NCI-H1417 treated with DMSO at 0.1 percent for 48 hours (cell line): ENCODE measurements around the gene SLC35B4.

Experiments
- DNase-seq: peaks from one replicate; lab custom pipeline; 2025; lab: John Stamatoyannopoulos, UW

The SLC35B4 gene

DNA sequence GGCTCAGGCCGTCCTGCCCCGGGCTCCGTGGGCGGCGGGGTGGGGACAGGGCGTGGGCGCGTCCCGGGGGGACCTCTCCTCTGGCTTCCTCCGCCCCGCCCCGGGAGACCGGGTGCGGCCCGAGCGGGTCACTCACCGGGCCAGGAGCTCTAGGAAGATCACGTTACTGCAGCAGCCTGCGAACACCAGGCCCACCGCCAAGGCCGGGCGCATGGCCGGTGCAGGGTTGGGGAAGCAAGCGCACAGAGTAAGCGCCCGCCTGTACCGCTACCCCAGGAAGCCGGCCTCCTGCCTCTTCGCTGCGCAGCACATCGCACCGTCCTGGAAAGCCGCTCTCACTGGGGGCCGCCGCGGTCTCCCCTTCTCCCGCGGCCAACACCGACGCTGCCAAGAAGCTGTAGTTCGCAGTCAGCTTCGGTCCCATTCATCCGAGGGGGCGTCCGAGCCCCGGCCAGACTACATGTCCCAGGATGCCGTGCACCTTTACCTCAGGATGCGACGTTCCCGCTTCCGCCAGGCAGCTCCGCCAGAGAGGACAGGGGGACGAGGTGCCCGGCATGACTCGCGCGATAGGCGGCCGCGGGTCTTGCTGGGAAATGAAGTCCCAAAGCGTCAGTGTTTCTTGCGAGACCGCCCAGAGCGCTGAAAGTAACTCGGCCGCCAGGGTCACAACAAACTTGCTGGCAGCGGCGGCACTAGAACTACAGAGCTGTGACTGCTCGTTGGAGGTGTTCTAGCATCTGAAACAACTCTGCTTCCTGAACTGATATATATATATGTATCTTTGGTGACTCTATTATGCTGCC lies at the start of gene SLC35B4:
SLC35B4 (minus strand) TSS at position 392 of the 806 bp plus-strand sequence; CDS start at position 213, 179 bp downstream.
- peak; percentile 95 for DNase-seq

GRCh38 chr7:134366481-134366880 lies 49.8 kb upstream of the SLC35B4 start:
- no peak for DNase-seq

- no peak for DNase-seq
Measured at GRCh38 chr7:134365341-134366054, 48.8 kb upstream of the SLC35B4 start.

GRCh38 chr7:134364619-134365037 lies 47.9 kb upstream of the SLC35B4 start:
- DNase-seq: no peak

- DNase-seq: no peak
Measured at GRCh38 chr7:134362587-134363483, 46.1 kb upstream of the SLC35B4 start.

GRCh38 chr7:134359787-134360432 lies 43.2 kb upstream of the SLC35B4 start:
- no peak for DNase-seq

DNA sequence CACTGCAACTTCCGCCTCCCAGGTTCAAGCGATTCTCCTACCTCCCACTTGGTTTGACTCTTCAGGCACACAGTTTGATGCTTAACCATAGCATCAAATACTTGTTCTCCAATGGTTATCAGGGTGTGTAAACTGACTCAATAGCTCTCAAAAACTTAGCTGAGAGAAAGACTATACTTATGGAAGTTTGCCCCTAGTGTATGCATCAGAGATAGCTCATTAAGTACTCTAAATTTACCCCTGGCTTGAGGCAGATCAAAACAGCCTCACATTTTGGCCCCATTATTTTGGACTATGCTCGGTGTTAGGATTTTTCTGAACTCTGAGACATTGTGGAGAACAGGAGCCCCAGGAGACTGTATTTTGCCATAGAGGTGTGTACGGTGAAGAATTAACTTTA lies 40.8 kb upstream of the SLC35B4 start:
- DNase-seq: no peak

- DNase-seq: no peak
Measured at GRCh38 chr7:134356421-134356936, 39.7 kb upstream of the SLC35B4 start.

DNA sequence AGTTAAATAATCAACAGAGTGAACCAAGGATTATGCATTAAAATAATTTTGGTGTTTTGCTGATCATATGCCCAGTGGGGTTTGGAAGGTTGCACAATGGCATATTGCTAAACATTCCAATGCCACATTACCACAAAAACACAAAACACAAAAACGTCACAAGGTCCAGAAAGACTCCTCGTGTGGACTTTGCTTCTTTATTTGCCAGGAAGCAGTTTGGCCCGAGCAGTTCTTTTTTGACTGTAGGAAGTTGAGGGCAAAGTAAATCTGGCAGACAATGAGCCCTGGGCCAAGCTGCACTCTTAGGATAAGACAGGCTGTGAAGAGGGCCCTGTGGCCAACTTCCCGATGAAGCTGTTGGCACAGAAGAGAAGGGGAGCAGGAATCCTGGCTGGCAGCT lies 39.2 kb upstream of the SLC35B4 start:
- no peak for DNase-seq

- DNase-seq: no peak
Measured at GRCh38 chr7:134355004-134355525, 38.3 kb upstream of the SLC35B4 start.

DNA sequence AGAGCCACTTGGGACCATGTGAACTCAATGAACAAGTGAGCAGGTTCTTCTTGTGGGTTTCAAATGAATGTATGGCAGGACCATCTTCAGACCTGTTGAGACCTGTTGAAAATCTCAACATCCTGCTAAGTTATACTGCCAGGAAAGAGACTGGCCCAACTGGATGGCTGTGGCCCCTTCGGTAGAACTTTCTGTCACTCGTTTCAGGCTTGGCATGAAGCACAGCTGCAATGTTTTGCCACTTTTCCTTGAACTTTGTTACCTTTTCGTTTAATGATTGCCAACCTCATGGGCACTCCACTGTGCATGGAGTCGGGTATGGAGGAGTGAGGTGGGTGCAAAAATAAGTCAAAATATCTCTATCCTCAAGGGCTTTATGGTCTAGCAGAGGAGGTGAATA lies 36.7 kb upstream of the SLC35B4 start:
- no peak for DNase-seq

DNA sequence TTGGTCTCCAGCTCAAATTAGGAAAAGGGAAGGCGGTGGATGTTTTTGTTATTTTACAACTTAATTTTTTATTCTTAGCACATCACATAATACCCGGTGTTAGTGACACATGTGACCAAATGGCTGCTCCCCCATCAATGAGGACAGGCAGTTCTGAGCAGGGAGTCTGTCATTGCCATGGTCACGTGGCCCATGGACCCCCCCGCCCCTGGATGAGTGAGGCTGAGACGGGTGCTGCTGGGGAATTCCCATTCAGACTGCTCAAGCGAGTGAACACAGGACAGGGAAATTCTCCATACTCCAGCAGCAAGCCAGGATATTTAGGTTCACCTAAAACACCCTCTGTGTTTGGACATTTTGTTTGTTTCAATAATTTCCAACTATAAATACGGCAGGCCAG lies 34.7 kb upstream of the SLC35B4 start:
- DNase-seq: no peak

- no peak for DNase-seq
Measured at GRCh38 chr7:134350709-134351108, 34.0 kb upstream of the SLC35B4 start.

DNA sequence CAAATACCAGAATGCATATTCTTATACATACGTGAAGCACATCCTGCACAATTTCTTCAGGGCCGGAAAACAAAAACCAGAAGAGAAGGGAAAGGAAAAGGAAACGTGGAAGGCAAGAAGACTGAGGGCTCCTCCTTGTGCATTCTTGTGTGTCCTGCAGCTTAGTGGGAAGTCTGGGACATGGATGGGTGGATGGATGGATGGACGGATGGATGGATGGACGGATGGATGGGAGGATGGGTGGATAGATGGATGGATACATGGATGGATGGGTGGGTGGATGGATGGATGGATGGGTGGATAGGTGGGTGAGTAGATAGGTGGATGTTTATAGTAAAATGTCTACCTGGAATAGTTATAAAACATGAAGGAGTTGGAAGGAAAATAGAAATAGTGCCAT lies 30.8 kb upstream of the SLC35B4 start:
- no peak for DNase-seq

DNA sequence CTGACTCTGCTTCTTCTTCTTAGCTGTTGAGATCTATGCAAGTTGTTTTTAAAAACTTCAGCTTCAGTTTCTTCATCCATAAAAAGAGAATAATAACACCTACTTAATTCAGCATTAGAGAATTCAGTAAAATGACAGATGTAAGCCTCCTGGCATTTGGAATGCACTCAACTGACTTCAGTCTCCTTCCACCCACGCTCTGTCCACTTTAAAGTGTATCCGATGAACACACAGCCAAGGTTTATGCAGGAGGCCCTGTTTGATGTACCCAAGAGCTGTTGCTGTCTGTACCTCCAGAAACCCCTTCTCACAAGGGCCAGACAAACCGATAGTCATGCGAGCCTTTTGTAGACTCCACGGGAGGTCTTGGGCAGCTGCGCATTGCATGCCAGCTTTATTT lies 27.1 kb upstream of the SLC35B4 start:
- DNase-seq: no peak

- no peak for DNase-seq
Measured at GRCh38 chr7:134343136-134343535, 26.4 kb upstream of the SLC35B4 start.

DNA sequence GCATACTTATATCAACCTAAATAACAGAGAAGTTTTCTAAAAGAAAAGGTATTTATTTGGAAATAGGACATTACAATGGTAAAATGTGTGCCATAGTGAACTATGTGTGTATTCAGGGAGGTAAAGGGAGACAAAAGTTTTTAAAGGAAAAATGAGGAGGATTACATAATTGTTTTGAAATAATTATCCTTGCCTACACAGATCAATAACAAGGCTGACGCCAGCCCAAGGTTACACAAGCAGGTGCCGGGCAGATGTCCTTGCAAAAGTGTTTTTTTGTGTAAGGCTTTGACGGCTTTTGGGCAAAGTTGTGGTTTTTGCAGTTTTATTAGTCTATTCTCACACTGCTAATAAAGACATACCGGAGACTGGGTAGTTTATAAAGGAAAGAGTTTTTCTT lies 22.7 kb upstream of the SLC35B4 start:
- no peak for DNase-seq

GRCh38 chr7:134337980-134338379 lies 21.2 kb upstream of the SLC35B4 start:
- no peak for DNase-seq

DNA sequence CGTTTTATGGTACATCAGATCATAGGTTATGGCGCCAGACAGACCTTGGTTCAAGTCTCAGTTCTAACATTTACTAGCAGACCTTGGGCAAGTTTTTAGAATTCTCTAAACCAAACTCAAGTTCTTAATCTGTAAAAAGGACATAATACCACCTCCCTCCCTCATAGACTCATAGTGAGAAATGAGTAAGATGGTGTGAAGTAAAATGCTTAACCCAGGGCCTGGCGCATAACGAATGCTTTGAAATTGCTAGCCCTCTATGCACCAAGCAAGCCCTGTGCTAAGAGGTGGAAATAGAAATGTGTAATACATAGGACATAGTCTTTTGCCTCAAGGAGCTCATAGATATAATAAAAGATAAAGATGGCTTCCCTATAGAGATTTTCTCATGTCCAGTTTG lies 17.7 kb upstream of the SLC35B4 start:
- no peak for DNase-seq

DNA sequence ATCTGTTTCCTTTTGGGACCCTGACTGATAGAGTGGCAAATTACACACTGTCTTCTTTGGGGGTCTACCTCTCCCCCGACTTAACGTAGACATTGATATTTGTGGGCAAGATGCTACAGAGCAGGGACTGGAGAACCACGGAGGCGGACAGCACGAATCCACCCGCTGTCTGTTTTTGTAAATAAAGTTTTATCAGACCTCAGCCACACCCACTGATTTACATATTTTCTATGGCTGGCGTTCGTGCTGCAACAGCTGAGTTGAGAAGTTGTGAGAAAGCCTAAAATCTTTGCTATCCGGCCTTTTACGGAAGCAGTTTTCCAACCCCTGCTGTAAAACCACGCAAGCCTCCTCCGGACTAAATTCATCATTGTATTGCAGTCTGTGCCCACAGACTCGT lies 17.2 kb upstream of the SLC35B4 start:
- no peak for DNase-seq

- no peak for DNase-seq
Measured at GRCh38 chr7:134332892-134333291, 16.2 kb upstream of the SLC35B4 start.
